HG02798 (cell line): ENCODE measurements around the gene PPIE.
A peak's percentile ranks its signal among the peaks of the same experiment; 100 is the strongest.

Experiments
- ATAC-seq: cut with Tn5 transposase; IDR thresholded peaks from one replicate; pipeline ENCODE4 v1.9.1; 2021; ENCODE audit warnings: mild to moderate bottlenecking; ENCODE audit not compliant: unreplicated experiment, poor library complexity

PPIE gene

DNA sequence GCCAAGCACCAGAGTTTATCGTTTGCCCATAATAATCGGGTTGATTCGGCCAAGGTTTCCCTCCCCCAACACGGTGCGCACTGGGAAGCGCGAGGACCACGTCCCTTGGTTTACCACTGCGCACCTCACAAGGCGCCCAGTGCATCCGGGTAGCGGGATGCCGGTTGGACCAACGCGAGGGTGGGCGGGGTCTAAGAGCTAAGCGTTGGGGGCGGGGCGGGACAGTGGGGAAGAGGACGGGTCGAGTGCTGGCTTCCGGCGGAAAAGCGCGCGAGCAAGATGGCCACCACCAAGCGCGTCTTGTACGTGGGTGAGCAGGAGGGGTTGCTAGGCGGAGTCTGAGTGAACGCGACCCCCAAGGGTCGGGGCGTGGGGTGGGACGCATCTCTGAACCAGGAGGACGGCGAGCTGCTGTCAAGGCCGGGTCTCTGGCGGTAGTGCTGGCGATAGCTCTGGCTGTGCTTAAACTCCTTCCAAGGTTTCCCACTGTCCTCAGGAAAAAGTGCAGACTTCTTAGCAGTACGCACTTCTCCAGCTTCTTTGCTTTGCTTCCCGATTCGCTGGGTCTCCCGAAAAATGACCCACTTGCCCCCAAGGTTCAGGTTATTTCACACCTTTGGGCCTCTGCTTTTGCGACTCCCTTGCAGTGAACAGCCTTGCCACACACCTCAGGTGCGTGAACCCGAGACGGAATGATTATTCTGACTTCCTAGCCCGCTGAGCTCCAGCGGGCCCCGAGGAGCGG, at the start of gene PPIE:
Gene PPIE (plus strand): TSS at position 261 of the 745 bp plus-strand sequence. CDS start 19 bp downstream, at position 280.
- ATAC-seq: peak; percentile 91

DNA sequence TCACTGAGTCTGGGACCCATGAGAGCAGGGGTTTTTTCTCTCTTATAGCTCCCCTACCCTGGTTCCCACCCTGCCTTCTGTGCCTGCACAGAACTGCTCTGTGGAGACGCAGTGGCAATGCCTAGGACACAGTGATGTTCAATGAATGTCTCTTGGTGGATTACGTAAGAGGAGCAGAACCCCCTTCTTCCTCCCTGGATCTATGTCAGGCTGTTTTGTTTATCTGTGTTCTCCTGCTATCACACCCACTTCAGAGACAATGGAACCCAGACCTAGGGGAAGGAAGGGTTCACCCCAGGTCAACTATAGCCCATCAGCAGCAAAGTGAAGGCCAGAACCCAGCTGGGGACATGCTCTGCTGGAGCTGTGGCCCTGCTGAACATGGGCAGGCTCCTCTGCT, 49.5 kb upstream of the PPIE start:
- no peak for ATAC-seq

DNA sequence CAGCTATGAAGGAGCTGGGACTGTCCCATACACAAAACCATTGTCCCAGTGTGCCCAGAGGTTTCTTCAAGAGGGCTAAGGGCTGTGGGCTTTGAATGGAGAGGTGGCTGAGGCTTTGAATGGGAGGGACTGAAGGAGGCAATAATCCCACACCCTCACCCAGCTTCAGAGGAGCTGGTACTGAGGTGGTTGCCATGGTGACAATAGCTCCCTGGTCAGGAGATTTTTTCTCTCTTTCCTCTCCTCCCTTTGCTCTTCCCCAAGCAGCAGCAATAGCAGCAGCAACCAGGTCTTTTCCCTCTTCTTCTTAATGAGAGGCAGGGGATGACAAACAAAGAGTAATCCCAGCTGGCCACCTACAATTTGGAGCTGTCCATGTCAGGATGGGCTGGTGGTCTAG, 49.0 kb upstream of the PPIE start:
- ATAC-seq: no peak

DNA sequence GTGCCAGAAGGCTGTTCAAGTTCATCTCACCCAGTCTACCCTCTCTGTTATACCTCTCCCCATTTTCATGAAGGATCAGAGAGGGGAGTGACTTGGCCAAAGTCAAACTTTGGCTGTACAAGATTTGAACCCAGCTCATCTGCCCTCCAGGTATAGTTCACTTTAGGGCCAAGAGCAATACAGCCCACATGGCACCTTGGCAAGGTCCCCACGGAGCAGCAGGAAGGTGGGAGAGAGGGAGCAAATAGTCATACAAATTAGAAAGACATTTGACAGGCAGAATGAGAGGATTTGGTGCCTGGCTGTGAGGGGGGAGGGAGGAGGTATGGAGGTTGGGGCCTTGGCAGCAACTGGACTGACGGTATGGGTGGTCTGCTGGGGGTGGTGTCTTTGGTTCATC, 48.5 kb upstream of the PPIE start:
- ATAC-seq: no peak

DNA sequence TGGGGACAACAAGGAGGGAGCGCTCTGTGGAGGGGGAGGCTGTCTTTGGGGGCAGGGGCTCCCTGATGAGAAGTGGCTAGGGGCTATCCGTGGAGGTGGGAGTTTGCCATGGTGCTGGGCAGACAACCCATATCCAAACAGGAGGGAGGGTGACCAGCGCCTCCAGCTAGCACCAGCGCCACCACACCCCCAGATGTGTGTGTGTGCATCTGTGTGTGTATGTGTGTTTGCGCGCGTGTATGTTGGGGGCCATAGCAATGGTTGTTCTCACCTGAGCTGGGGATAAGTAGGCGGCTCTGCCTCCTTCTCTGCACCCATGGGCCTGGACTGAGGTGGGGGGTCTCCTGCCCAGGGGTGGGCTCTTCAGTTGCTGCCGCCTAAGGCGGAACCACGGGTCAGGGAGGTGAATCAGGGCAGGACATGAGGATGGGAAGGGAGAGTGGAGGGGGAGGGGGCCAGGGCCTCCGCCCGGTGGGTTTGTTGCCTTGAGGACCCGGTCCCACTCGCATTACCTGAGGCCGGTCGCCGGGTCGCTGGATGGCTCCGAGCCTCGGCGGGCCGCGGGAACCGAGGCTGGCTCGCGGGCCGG, 47.8 kb upstream of the PPIE start:
- ATAC-seq: no peak

DNA sequence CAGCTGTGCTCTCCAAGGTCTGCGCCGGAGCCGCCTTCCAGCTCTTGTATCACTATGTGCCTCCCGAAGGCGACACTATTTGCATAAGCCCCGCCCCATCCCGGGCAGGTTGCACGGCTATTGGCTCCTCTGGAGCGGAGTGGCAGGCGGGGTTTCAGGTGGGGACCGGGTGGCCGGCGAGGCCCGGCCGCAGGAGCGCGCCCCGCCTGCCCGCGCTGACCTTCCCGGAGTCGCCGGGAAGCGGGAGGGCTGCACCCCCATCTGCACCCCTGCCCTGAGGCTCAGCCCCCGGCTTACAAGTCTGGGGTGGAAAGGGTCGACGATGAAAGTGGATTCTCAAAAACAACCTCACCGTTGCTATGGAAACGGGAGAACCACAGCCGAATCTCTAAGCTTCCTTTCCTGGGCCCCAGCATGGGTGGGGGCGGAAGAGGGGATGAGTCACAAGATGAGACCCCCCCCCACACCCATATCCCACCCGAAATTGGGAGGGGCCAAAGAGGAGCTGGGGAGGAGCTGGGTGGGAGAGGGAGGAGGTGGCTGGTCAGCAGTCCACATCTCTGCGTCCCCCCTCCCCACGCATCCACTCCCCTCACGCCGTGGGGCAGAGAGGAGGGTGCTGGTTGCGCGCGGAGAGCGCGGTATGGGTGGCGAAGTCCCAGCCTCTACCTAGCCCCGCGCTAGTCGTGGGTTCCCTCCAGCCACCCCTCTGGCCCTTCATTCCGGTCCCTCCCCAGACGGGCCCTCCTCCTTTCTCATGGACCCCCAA, 47.1 kb upstream of the PPIE start, which contains the start of gene HPCAL4:
Gene HPCAL4 (minus strand): TSS at position 51 of the 769 bp plus-strand sequence. CDS start 6,830 bp downstream, outside the sequence.
- peak; percentile 89 for ATAC-seq

DNA sequence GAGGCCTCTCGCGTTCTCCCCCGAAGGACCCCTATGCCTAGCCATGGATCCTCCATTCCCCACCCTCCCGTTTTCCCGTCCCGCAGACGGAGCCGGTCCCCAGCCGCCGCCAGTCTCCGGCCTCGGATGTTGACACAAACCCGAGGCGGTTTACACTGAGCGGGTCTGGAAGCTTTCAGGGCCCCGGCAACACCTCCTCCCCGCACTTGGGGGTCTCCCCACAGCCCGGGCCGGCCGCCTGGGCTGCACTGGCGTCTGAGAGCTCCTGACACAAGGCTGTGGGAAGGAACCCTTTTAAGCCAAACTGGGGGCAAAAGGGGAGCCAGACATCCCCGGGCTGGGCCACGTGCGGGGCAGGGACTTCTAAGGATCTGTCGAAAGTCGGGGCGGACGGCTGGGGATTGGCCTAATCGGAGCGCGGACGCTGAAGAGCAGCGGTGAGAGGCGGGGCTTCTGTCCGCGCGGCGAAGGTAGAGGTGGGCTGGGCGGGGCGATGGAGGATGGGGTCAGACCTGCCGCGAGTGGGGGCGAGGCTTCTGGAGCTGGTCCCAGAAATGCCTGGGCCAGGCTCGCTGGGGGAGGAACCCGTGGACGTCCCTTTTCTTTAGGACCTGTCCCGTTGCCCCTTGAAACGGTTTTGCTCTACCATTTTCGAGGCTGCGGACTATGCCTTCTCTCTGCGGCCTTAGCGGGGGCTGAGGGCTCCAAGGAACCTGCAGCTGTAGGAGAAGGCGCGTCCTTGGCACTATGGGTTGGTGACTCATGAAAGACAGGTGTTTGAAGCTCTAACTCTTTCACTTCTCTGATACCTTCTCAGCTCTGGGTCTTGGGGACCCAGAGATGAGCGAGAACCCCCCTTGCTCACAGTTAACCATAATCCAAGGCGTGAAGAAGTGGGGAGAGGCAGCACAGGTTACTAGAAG, 46.3 kb upstream of the PPIE start:
- ATAC-seq: no peak

DNA sequence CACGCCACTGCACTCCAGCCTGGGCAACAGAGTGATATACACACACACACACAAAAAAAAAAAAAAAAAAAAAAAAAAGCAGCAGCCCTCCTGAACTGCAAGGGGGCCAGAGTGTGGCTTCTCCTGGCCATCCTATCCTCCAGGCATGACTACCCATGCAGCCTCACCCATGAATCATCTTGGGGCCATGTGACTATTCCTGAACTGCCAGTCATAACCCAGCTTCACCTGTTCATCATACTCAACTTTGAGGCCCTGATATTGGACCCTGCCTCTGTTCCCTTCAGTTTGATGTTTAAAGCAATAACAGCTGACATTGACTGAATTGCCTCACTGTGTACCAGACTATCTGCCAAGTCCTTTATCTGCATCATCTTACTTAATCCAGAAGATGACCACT, 44.7 kb upstream of the PPIE start:
- no peak for ATAC-seq

DNA sequence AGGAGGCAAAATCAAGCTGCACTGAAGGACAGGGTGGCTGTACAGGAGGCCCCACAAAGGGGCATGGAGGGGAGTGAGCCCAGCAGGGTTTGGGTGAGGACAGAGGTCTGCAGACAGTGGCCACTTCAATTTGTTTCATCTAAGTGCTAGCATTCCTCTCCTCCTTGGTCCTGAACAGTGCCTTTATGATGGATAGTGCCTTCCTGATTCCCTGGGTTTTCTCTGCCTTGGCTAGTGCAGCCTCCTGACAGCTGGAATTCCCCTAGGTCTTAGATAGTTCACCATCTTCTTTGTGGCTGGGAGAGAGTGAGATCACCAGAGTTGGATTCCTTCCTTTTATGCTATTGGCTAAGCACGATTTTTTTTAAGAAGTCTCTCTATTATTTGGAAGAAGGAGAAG, 43.7 kb upstream of the PPIE start:
- ATAC-seq: no peak

DNA sequence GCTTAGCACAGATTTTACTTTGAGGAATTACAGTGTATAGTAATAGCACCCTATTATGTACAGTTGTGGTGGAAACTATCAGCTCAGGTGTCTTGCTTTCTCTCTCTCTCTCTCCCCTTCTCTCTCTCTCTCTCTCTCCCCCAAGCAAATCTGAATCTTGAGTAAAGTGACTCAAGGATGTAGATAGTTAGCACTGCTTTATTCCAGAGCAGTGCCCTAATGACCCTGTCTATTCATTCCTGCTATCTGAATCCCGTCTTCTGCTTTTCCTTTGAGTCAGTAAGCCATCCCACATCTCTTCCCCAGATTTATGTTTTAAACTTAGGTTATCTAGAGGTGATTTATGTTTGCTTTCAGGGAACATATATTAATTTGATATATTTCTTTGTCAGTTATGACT, 42.2 kb upstream of the PPIE start:
- ATAC-seq: no peak

DNA sequence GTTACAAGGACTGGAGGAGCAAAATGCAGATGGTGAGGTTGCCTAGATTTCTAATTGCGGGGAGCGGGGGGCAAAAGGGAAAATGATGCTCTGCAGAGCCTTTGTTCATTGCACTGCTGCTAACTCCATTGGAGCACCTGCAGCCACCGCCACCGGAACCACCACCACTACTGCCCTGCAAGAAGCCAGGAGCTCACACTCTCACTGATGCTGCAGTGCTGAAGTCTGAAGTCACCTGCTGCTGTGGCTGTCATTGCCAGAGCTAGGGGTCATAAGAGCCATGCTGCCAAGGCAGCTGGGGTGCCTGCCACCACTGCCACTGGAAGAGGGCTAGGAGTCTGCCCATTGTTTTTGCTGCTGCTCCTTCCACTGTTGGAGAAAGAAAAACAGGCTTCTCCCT, 40.1 kb upstream of the PPIE start:
- ATAC-seq: no peak

DNA sequence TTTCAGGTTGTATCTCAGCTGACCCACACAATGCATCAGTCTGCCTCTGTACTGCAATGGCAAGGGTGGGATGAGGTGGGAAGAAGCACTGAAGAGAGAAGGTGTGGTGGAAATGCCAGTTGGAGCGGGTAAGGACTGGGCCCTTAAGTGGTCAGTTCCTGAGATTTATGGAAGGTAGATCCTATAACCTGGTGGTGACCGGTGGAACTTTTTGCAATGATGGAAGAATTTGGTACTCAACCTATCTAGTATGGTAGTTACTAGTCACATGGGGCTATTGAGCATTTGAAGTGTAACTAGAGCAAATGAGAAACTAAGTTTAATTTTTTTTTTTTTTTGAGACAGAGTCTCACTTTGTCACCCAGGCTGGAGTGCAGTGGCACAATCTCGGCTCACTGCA, 39.3 kb upstream of the PPIE start:
- no peak for ATAC-seq

DNA sequence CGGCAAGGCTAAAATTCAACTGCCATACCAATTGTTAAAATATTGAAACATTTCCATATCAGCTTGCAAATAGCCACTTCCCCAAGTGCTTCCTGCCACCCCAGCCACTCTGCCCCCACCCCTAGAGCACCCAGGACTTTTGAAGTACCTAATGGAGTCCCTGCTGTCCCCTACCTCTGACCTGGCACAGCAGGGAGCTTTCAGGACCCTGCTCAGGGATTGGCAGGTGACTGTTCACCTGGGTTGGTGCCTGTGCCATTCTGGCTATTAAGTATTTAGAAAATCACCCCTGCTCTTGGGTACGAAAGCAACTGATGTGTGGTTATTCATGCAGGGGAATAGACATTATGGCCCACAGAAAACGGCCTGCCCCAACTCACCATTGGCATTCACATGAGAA, 38.3 kb upstream of the PPIE start:
- ATAC-seq: no peak

DNA sequence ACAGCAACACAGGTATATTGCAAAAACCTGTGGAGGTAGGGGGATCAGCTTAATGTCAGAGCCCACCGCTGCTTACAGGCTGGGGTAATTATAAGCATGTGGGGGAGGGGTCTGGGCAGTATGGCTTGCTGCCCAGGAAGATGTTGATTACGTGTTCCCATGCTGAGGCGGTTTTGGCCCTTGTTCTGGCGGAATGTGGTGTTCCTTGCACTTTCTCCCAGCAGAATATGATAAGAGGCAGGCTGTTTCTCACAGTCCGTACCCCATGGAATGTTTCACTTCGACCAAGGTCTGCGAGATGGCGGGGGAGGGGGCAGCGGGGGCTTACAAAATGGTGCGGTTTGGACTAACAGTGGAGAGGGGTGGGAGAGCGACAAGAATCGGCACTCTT, 37.6 kb upstream of the PPIE start:
- no peak for ATAC-seq

DNA sequence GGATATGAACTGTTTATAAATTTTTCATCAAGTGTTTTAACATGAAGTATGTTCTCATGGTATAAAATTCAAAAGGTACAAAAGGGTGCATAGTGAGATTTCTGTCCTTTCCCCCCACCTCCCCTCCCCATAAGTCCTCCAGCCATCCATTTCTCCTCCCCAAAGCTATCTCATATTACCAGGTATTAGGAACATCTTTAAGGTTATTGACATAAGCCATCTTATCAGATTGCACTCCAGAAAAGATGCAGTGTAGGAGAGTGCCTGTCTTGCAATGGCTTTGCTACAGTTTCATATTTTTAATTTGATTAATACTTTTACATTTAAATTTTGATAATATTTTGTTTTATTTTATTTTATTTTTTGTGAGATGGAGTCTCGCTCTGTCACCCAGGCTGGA, 33.9 kb upstream of the PPIE start:
- ATAC-seq: no peak

DNA sequence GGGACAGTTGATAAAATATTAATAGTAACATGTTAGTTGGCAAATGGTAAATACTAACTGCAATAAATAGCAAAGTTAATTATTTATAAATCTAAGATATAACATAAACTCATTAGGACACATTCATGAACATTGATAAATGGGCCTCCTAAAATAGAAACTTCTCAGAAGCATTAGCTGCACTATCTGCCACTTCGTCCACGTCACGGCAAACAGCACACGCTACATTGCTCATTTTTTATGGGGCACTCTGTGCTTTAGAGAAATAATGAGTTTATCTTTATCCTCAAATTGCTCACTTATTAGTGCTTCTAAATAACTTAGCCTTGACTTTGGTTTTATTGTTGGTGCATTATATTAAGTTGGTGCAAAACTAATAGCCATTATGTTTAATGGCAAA, 31.2 kb upstream of the PPIE start:
- ATAC-seq: no peak

DNA sequence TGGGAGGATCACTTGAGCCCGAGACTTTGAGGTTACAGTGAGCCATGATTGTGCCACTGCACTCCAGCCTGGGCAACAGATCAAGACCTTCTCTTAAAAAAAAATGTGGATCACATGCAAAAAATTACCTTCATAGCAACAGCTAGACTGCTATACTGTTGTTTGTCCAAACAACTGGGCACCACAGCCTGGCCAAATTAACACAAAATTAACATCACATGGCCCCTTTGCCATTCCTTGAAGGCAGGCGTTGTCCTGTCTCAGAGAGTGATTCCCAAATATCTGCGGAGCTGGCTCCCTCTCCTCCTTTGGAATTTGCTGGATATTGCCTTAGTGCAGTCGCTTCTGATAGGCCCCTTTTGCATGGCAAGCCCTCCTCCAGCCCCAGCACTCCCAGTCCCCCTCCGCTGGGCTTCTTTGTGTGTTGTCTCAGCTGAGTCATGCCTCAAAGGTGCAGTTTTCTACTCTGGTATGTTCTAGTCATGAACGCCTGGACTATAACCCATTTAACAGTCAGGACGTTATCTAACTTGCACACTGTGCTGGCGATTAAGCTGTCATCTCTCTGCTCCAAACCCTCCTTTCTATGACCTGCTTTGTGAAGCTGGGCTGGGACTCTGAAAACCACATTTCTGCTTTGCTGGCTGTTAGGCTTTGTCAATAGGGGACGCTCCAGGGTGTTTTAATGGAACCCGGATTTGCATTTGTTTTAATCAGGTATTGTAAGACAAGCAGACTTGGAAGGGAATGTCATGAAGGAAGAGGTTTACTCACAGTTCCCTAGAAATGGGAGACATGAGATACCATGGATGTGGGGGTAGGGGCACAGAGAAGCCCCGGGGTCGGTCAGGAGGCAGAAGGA, 27.3 kb upstream of the PPIE start:
- no peak for ATAC-seq

DNA sequence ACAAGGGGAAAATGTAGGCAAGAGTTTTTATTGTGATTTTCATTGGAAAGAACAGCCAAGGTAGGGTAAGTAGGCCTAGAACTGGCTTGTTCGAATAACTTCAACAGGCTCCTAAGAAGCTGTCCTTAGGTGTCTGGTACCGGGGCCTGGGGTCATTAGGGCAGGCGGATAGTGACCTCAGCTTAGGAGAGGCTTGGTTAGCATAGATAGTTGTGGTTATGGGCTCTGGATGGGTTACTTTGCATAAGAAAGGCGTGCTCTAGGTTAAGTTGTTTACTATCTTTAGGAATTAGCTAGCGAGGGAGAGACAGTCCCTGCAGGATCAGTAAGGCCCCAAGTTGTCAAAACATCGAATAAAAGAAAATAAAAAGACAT, 26.7 kb upstream of the PPIE start:
- ATAC-seq: no peak

DNA sequence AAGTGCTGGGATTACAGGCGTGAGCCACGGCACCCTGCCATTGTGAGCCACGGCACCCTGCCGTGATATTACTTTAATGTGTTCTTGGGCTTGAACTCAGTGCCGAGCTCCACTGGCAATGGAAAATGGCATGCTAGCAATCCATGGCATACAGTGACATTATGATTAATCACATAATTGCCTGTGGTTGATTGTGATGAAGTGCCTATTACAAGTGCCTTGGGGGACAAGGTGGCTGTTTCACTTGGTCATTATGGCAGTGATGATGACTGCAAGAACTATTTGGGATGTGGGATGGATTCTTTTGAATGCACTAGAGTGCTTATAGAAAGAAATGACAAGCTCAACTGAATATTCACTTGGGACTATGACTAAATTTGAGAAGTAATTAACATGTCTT, 25.1 kb upstream of the PPIE start:
- no peak for ATAC-seq

DNA sequence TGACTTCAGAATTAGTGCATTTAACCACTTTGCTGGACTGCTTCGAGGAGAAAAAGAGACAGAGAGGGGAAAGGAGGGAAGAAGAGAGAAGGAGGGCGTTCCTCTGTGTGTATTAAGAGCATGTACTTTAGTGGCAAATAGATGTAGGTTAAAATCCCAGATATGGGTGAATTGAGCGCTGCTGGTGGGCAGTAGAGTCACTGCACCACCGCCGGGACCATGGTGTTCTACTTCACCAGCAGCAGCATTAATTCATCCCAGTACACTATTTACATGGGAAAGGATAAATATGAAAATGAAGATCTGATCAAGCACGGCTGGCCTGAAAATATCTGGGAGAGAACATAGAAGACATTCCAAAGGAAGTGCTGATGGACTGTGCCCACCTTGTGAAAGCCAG, 20.9 kb upstream of the PPIE start:
- no peak for ATAC-seq
